Measurements from ENCODE around the gene EHMT2.

EHMT2 gene

DNA sequence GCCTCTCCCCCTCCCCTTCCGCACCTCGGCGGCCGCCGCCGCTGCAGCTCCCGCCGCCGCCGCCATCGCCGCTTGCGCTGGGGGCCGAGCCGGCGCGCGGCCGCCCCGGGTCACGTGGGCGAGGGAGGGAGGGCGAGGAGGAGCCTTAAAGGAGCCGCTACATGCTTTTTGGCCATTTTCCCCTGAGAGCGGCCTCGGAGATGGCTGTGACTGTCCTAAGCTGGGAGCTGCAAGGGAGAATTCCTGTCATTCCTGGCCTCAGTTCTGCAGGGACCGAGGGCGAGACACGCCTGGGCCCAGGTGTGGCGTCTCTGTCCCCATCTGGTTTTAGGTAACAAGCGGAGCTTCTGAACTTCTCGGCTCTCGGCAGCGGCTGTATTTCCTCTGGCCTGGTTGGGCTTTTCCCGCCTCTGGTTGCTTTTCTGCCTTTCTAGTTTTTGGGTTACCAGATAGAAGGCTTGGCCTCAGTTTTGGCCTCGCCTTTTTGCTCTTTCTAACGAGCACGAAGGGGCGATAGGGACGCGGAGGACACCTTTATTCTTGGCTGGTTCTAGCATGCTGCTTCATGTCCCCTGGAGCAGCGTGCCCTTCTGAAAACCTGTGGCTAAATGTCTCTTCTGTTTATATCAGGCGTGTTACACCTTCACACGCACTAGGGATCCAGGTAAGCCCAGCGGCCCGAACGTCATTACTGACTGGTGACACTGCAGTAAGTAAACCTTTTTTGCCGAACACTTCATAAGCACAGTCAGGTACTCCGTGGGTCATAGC, at the start of gene EHMT2:
Gene EHMT2 (minus strand): TSS at position 87 of the 771 bp plus-strand sequence. CDS start 21 bp downstream, at position 66.
- CTCF ChIA-PET = interaction anchor here (0.7 to 1.4 kb wide), 5 partner anchors 53 to 150 kb away, joined by 3 to 5 read pairs (median 4); no protein-coding TSS in a partner anchor

DNA sequence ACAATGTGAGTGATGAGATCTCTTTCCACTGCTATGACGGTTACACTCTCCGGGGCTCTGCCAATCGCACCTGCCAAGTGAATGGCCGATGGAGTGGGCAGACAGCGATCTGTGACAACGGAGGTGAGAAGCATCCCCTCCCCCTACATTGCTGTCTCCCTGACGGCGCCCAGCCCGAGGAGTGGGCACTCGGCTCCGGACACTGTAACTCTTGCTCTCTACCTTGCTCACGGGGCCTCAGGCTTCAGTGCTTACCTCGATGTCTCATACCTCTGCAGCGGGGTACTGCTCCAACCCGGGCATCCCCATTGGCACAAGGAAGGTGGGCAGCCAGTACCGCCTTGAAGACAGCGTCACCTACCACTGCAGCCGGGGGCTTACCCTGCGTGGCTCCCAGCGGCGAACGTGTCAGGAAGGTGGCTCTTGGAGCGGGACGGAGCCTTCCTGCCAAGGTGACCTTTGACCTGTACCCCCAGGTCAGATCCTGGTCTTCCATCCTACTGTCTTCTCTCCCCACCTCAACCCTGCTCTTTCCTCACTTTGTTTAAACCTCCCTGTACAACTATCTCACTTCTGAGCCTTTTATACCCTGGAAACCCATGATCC, 49.7 kb upstream of the EHMT2 start:
- H3K27ac ChIP-seq = peak overlapping the region; percentile 93; the same call in 1 of the 2 replicates
- ChIA-PET POLR2A (ENCODE audit: low non-redundant PET) (no interaction called here), CTCF (no interaction called here)
- TF ChIP-seq CTCF (conservative IDR thresholded peaks at IDR 0.05; ENCODE audit: low read depth) = no peak
- DNase-seq (ENCODE audit: low spot score) = no peak

More for the DNA sequence above, at the start of gene EHMT2:
- POLR2A ChIA-PET (ENCODE audit: low non-redundant PET) = interaction anchor here (0.6 to 1.0 kb wide), 3 partner anchors 47 to 299 kb away, joined by 3 to 7 read pairs (median 3); no protein-coding TSS in a partner anchor
- peak within 1 kb of the TSS; percentile 84 for H3K27ac ChIP-seq
- DNase-seq (ENCODE audit: low spot score) = peak; percentile 84
- TF ChIP-seq CTCF (conservative IDR thresholded peaks at IDR 0.05; ENCODE audit: low read depth) = no peak

- ChIA-PET POLR2A (ENCODE audit: low non-redundant PET) (interaction anchor here (0.6 to 1.1 kb wide), 2 partner anchors 39 to 44 kb away, joined by 8 read pairs; partner anchors contain the start of gene ZBTB12), CTCF (no interaction called here)
- TF ChIP-seq CTCF (conservative IDR thresholded peaks at IDR 0.05; ENCODE audit: low read depth) = no peak
- DNase-seq (ENCODE audit: low spot score) = no peak
- peak overlapping the region; percentile 93 for H3K27ac ChIP-seq
Measured at GRCh38 chr6:31946370-31946885, 48.9 kb upstream of the EHMT2 start.

- CTCF ChIA-PET = interaction anchor here (0.9 kb wide), 1 partner anchor 11 kb away, joined by 3 read pairs; no protein-coding TSS in a partner anchor
- peak within 1 kb of the TSS; percentile 93 for H3K27ac ChIP-seq
- POLR2A ChIA-PET (ENCODE audit: low non-redundant PET) = interaction anchor here (0.6 to 1.2 kb wide), 4 partner anchors 14 to 47 kb away, joined by 4 to 8 read pairs (median 8); partner anchors contain the start of genes SKIC2 and ZBTB12
- no peak for TF ChIP-seq CTCF (conservative IDR thresholded peaks at IDR 0.05; ENCODE audit: low read depth)
- peak; percentile 85 for DNase-seq (ENCODE audit: low spot score)
Measured at GRCh38 chr6:31945507-31946369, 48.2 kb upstream of the EHMT2 start, which contains the start of gene CFB. CFB (plus strand) TSS chr6:31946095; CDS start chr6:31946222, 127 bp downstream.

- ChIA-PET CTCF (interaction anchor here (0.9 kb wide), 1 partner anchor 11 kb away, joined by 3 read pairs; no protein-coding TSS in a partner anchor), POLR2A (ENCODE audit: low non-redundant PET) (interaction anchor here (0.7 to 1.2 kb wide), 3 partner anchors 14 to 47 kb away, joined by 4 to 8 read pairs (median 7); partner anchors contain the start of genes SKIC2 and ZBTB12)
- H3K27ac ChIP-seq = peak overlapping the region; percentile 93
- no peak for DNase-seq (ENCODE audit: low spot score)
- TF ChIP-seq CTCF (conservative IDR thresholded peaks at IDR 0.05; ENCODE audit: low read depth) = no peak
Measured at GRCh38 chr6:31945154-31945506, 47.6 kb upstream of the EHMT2 start.
